GM18498 (cell line): ENCODE results near the gene CDC42SE2.
"Not testable (repeated sequence)": the region's sequence is repeated elsewhere in the genome, so short reads cannot be mapped to it uniquely, and the experiment has no call there.

Source experiments
- ATAC-seq: cut with Tn5 transposase; IDR thresholded peaks from one replicate; pipeline ENCODE4 v1.9.1; 2021; ENCODE audit warnings: mild to moderate bottlenecking, moderate library complexity; ENCODE audit not compliant: unreplicated experiment

The CDC42SE2 gene

GRCh38 chr5:131250751-131251475 is 12.9 kb upstream of the CDC42SE2 start:
- ATAC-seq, result peak; percentile 31

GRCh38 chr5:131252824-131253171 is 11.1 kb upstream of the CDC42SE2 start:
- peak; percentile 85 for ATAC-seq

- not testable (repeated sequence) for ATAC-seq
These were observed 9.8 kb upstream of the CDC42SE2 start for GRCh38 chr5:131254025-131254424.

- ATAC-seq, result no peak
These were observed 9.1 kb upstream of the CDC42SE2 start for GRCh38 chr5:131254741-131255140.

- ATAC-seq, result no peak
These were observed 7.4 kb upstream of the CDC42SE2 start for GRCh38 chr5:131256507-131256823.

- ATAC-seq, result no peak
These were observed 5.1 kb upstream of the CDC42SE2 start for GRCh38 chr5:131258733-131259132.

- ATAC-seq, result no peak
These were observed 4.5 kb upstream of the CDC42SE2 start for GRCh38 chr5:131259326-131259725.

GRCh38 chr5:131260895-131261294 is 3.0 kb upstream of the CDC42SE2 start:
- no peak for ATAC-seq

- no peak for ATAC-seq
These were observed 2.4 kb upstream of the CDC42SE2 start for GRCh38 chr5:131261483-131261882.

- ATAC-seq, result peak; percentile 16
These were observed 806 bp upstream of the CDC42SE2 start for GRCh38 chr5:131262953-131263541.

- ATAC-seq, result peak; percentile 2
These were observed 722 bp downstream of the CDC42SE2 start for GRCh38 chr5:131264451-131265099.

GRCh38 chr5:131265311-131265803 is 1.5 kb downstream of the CDC42SE2 start:
- peak; percentile 23 for ATAC-seq

GRCh38 chr5:131266370-131267060 is 2.7 kb downstream of the CDC42SE2 start:
- ATAC-seq, result no peak

- no peak for ATAC-seq
These were observed 5.0 kb downstream of the CDC42SE2 start for GRCh38 chr5:131268758-131269370.

- ATAC-seq, result no peak
These were observed 7.0 kb downstream of the CDC42SE2 start for GRCh38 chr5:131270809-131271208.

- ATAC-seq, result not testable (repeated sequence)
These were observed 8.0 kb downstream of the CDC42SE2 start for GRCh38 chr5:131271888-131272287.

GRCh38 chr5:131272307-131272706 is 8.5 kb downstream of the CDC42SE2 start:
- ATAC-seq, result no peak

GRCh38 chr5:131272724-131273123 is 8.9 kb downstream of the CDC42SE2 start:
- ATAC-seq, result no peak

GRCh38 chr5:131274326-131275063 is 10.6 kb downstream of the CDC42SE2 start:
- peak; percentile 41 for ATAC-seq

- ATAC-seq, result no peak
These were observed 12.2 kb downstream of the CDC42SE2 start for GRCh38 chr5:131276072-131276471.
